GM19467 (cell line): ENCODE measurements around the gene PHB1.
"Not testable (repeated sequence)": the region's sequence is repeated elsewhere in the genome, so short reads cannot be mapped to it uniquely, and the experiment has no call there.

Source experiments
- ATAC-seq: cut with Tn5 transposase; IDR thresholded peaks from one replicate; pipeline ENCODE4 v1.9.1; 2021; ENCODE audit warnings: mild to moderate bottlenecking, moderate library complexity; ENCODE audit not compliant: unreplicated experiment

Gene PHB1

GRCh38 chr17:49381793-49382192 is 32.9 kb downstream of the PHB1 start:
- no peak for ATAC-seq

- no peak for ATAC-seq
Observed at GRCh38 chr17:49381033-49381432, 33.6 kb downstream of the PHB1 start.

GRCh38 chr17:49379926-49380325 is 34.8 kb downstream of the PHB1 start:
- ATAC-seq = no peak

GRCh38 chr17:49378311-49378710 is 36.4 kb downstream of the PHB1 start:
- no peak for ATAC-seq

- ATAC-seq = no peak
Observed at GRCh38 chr17:49375544-49375943, 39.1 kb downstream of the PHB1 start.

GRCh38 chr17:49373115-49373514 is 41.6 kb downstream of the PHB1 start:
- no peak for ATAC-seq

GRCh38 chr17:49372425-49372824 is 42.3 kb downstream of the PHB1 start:
- no peak for ATAC-seq

- no peak for ATAC-seq
Observed at GRCh38 chr17:49370971-49371834, 43.5 kb downstream of the PHB1 start.

GRCh38 chr17:49369760-49370159 is 44.9 kb downstream of the PHB1 start:
- ATAC-seq = no peak

GRCh38 chr17:49369089-49369488 is 45.6 kb downstream of the PHB1 start:
- no peak for ATAC-seq

GRCh38 chr17:49365667-49366066 is 49.0 kb downstream of the PHB1 start:
- ATAC-seq = no peak

GRCh38 chr17:49365126-49365525 is 49.6 kb downstream of the PHB1 start:
- not testable (repeated sequence) for ATAC-seq

GRCh38 chr17:49364119-49364518 is 50.6 kb downstream of the PHB1 start:
- no peak for ATAC-seq

- no peak for ATAC-seq
Observed at GRCh38 chr17:49363251-49363650, 51.4 kb downstream of the PHB1 start.

- ATAC-seq = no peak
Observed at GRCh38 chr17:49362723-49363117, 52.0 kb downstream of the PHB1 start.

GRCh38 chr17:49361902-49362722 is 52.6 kb downstream of the PHB1 start, which contains the start of gene ZNF652:
ZNF652 (minus strand) TSS chr17:49362250; CDS start chr17:49317725, 44,525 bp downstream.
- ATAC-seq = peak; percentile 59

GRCh38 chr17:49361129-49361901 is 53.4 kb downstream of the PHB1 start:
- ATAC-seq = peak; percentile 17

- ATAC-seq = peak; percentile 13
Observed at GRCh38 chr17:49360796-49361128, 53.9 kb downstream of the PHB1 start.

GRCh38 chr17:49359990-49360795 is 54.5 kb downstream of the PHB1 start:
- ATAC-seq = no peak

GRCh38 chr17:49358641-49359247 is 55.9 kb downstream of the PHB1 start:
- ATAC-seq = no peak
